Loucy (cell line): Measurements from ENCODE around the gene TMEM187.

Experiments used
- H2AFZ ChIP-seq: fragments of 200-600 bp; sonication (generic); 2 replicates; pipeline ENCODE4 v1.6.0; 2016; ENCODE audit warnings: antibody characterized with exemption, mild to moderate bottlenecking, low read length, moderate library complexity
- H3F3A ChIP-seq: fragments of 200-600 bp; 2 replicates; pipeline ENCODE4 v1.6.0; 2016; ENCODE audit warnings: antibody characterized with exemption, low read depth, mild to moderate bottlenecking
- H3K27me3 ChIP-seq: fragments of 200-600 bp; sonication (generic); 2 replicates; pipeline ENCODE4 v1.6.1; 2014; ENCODE audit warnings: low read length, mild to moderate bottlenecking; ENCODE audit not compliant: insufficient read depth, poor library complexity, severe bottlenecking
- H3K36me3 ChIP-seq: fragments of 200-600 bp; sonication (generic); 2 replicates; pipeline ENCODE4 v1.6.1; 2016; ENCODE audit warnings: low read length; ENCODE audit not compliant: insufficient read depth
- H3K4me1 ChIP-seq: fragments of 200-600 bp; sonication (generic); 2 replicates; pipeline ENCODE4 v1.5.1; 2014; ENCODE audit warnings: low read length, mild to moderate bottlenecking; ENCODE audit not compliant: insufficient read depth, poor library complexity, severe bottlenecking
- H3K4me2 ChIP-seq: fragments of 200-600 bp; sonication (generic); 2 replicates; pipeline ENCODE4 v1.6.0; 2014; ENCODE audit warnings: antibody characterized with exemption, low read length, low read depth, mild to moderate bottlenecking; ENCODE audit not compliant: poor library complexity, severe bottlenecking
- H3K4me3 ChIP-seq: fragments of 200-600 bp; sonication (generic); 2 replicates; pipeline ENCODE4 v1.5.1; 2014; ENCODE audit warnings: low read length, mild to moderate bottlenecking, mixed read lengths; ENCODE audit not compliant: poor library complexity, severe bottlenecking
- H3K79me2 ChIP-seq: fragments of 200-600 bp; sonication (generic); 2 replicates; pipeline ENCODE4 v1.6.1; 2014; ENCODE audit warnings: low read length; ENCODE audit not compliant: insufficient read depth
- H3K9ac ChIP-seq: fragments of 200-600 bp; sonication (generic); 2 replicates; pipeline ENCODE4 v1.6.0; 2014; ENCODE audit warnings: mild to moderate bottlenecking, low read depth, low read length, moderate library complexity; ENCODE audit not compliant: poor library complexity, severe bottlenecking
- H3K9me2 ChIP-seq: fragments of 200-600 bp; sonication (generic); replicated peaks from 2 replicates; pipeline ENCODE4 v1.6.1; 2016; ENCODE audit warnings: low read depth, low read length, mixed read lengths
- H3K9me3 ChIP-seq: fragments of 200-600 bp; sonication (generic); 2 replicates; pipeline ENCODE4 v1.6.1; 2014; ENCODE audit warnings: mild to moderate bottlenecking, antibody characterized with exemption, low read length, low read depth; ENCODE audit not compliant: insufficient read depth
- H4K20me1 ChIP-seq: fragments of 200-600 bp; sonication (generic); 2 replicates; pipeline ENCODE4 v1.6.0; 2014; ENCODE audit warnings: antibody characterized with exemption, low read length, mild to moderate bottlenecking; ENCODE audit not compliant: insufficient read depth, poor library complexity, severe bottlenecking
- EZH2phosphoT487 ChIP-seq: fragments of 200-600 bp; IDR thresholded peaks from 2 replicates; pipeline ENCODE4 v1.6.1; 2018; ENCODE audit warnings: antibody characterized with exemption, mild to moderate bottlenecking, moderate library complexity, borderline replicate concordance
- TF ChIP-seq, protein P1 (sequence below): fragments of 200-600 bp; sonication (generic); conservative IDR thresholded peaks from 2 replicates; pipeline ENCODE4 v1.5.1; 2014; ENCODE audit warnings: mild to moderate bottlenecking, antibody characterized with exemption, low read length

TMEM187 gene

GRCh38 chrX:154017766-154018517 lies 45.4 kb downstream of the TMEM187 start:
- H3K9me2 ChIP-seq, result no peaks in the 10 kb centered on the region
- H3K9ac ChIP-seq, result peak overlapping the region; percentile 96
- H3K36me3 ChIP-seq, result peaks cover 7% of the 10 kb centered on the region; the same call in 1 of the 2 replicates
- H3K4me3 ChIP-seq, result peak overlapping the region; percentile 96
- H3K9me3 ChIP-seq, result no peaks in the 10 kb centered on the region
- peak overlapping the region; percentile 93 for H3K4me2 ChIP-seq
- peaks cover 52% of the 10 kb centered on the region for H3K79me2 ChIP-seq
- H2AFZ ChIP-seq, result no peak overlapping the region
- no peaks in the 10 kb centered on the region for H3K4me1 ChIP-seq
- no peak for TF ChIP-seq EZH2phosphoT487
- H3K27me3 ChIP-seq, result no peaks in the 10 kb centered on the region
- no peaks in the 10 kb centered on the region for H3F3A ChIP-seq
- peaks cover 3% of the 10 kb centered on the region for H4K20me1 ChIP-seq

GRCh38 chrX:154018518-154019060 lies 46.0 kb downstream of the TMEM187 start:
- Histone ChIP-seq H3K27me3 (no peaks in the 10 kb centered on the region), H3F3A (no peaks in the 10 kb centered on the region), H3K4me3 (peak overlapping the region; percentile 96), H3K4me1 (no peaks in the 10 kb centered on the region), H2AFZ (no peak overlapping the region), H3K4me2 (peak overlapping the region; percentile 93), H3K36me3 (peaks cover 7% of the 10 kb centered on the region; the same call in 1 of the 2 replicates), H3K9me3 (no peaks in the 10 kb centered on the region), H3K9me2 (no peaks in the 10 kb centered on the region), H3K79me2 (peaks cover 52% of the 10 kb centered on the region), H3K9ac (peak overlapping the region; percentile 96), H4K20me1 (no peaks in the 10 kb centered on the region)
- TF ChIP-seq, protein P1, sequence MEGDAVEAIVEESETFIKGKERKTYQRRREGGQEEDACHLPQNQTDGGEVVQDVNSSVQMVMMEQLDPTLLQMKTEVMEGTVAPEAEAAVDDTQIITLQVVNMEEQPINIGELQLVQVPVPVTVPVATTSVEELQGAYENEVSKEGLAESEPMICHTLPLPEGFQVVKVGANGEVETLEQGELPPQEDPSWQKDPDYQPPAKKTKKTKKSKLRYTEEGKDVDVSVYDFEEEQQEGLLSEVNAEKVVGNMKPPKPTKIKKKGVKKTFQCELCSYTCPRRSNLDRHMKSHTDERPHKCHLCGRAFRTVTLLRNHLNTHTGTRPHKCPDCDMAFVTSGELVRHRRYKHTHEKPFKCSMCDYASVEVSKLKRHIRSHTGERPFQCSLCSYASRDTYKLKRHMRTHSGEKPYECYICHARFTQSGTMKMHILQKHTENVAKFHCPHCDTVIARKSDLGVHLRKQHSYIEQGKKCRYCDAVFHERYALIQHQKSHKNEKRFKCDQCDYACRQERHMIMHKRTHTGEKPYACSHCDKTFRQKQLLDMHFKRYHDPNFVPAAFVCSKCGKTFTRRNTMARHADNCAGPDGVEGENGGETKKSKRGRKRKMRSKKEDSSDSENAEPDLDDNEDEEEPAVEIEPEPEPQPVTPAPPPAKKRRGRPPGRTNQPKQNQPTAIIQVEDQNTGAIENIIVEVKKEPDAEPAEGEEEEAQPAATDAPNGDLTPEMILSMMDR, result no peak
- no peak for TF ChIP-seq EZH2phosphoT487

DNA sequence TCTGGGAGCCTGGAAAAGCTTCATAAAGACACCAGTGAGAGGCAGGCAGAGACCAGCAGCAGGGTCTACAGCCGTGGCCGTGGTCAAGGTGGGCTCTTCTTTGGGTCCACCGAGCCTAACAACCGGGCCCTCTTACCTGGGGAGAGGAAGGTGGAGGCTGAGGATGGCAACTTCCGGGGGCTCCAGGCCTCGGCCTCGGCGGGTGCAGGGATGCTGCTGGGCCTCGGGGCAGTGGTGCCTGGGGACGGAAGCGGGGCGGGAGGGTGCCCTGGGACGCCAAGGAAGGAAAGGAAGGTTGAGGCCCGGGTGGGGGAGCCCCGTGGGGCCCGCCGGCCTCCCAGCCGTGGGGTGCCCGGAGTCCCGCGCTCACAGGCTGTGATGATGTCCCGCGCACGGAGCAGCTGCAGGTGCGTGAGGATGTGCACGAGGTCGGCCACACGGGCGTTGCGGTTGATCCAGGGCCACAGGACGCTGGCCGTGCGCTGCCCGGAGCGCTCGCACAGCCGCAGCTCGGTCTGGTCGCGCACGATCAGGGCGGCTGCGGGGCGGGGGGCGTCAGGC lies 46.6 kb downstream of the TMEM187 start:
- peak overlapping the region; percentile 93 for H3K4me2 ChIP-seq
- peak overlapping the region; percentile 96 for H3K9ac ChIP-seq
- no peaks in the 10 kb centered on the region for H3F3A ChIP-seq
- H3K79me2 ChIP-seq, result peaks cover 52% of the 10 kb centered on the region
- no peaks in the 10 kb centered on the region for H4K20me1 ChIP-seq
- H3K4me3 ChIP-seq, result peak overlapping the region; percentile 96
- no peaks in the 10 kb centered on the region for H3K9me3 ChIP-seq
- no peaks in the 10 kb centered on the region for H3K27me3 ChIP-seq
- no peaks in the 10 kb centered on the region for H3K4me1 ChIP-seq
- peaks cover 7% of the 10 kb centered on the region; the same call in 1 of the 2 replicates for H3K36me3 ChIP-seq
- TF ChIP-seq EZH2phosphoT487, result no peak
- TF ChIP-seq, protein P1, result no peak
- no peaks in the 10 kb centered on the region for H3K9me2 ChIP-seq
- H2AFZ ChIP-seq, result no peak overlapping the region
